Left colon (tissue), 2 donors: ENCODE data around the gene GNAI2. TPM values are rescaled to one million over a fixed set of nuclear protein-coding genes. Genes with fewer than 3 reads are reported as not detected.
A peak's percentile ranks its signal among the peaks of the same experiment; 100 is the strongest.
"Not testable (repeated sequence)": the region's sequence is repeated elsewhere in the genome, so short reads cannot be mapped to it uniquely, and the experiment has no call there.

Source experiments
- ATAC-seq: fragments of 200-7000 bp; cut with Tn5 transposase; one replicate; pipeline ENCODE4 v1.9.1; 2020; ENCODE audit warnings: mild to moderate bottlenecking, moderate library complexity
- DNase-seq, 2 donors: peaks; one replicate each; pipeline ENCODE4 v3.0.0-alpha.2; 2020
- intact Hi-C, 2 donors: fragments of 100-400 bp; cut with DNase I in 1 of 2; cut with micrococcal nuclease in 1 of 2; formaldehyde crosslinking; loops; one replicate each; pipeline versions ENCODE4 v1.11.2 to v1.14.0; 2022; cut with DNase I, micrococcal nuclease
- total RNA-seq, 2 donors: library from RNA; stranded (reverse); fragmentation: NEBNext Ultra II Directional; extraction: Animal tissue kit (Norgen Biotek cat#: 25700); gene quantifications; one replicate each; pipeline ENCODE4 v1.2.1, GENCODE V29; 2021
- donor health status: DM: no; HTN: no; CAD: no.
- donor health status: DM: yes; HTN: yes; CAD: no.

Gene GNAI2
- total RNA-seq, 2 donors from 2014 or later, result 46.1 to 81.3 TPM

GRCh38 chr3:50203113-50203808 lies 32.7 kb upstream of the GNAI2 start:
- DNase-seq (no peak), ATAC-seq (no peak)
- intact Hi-C loops, result no loop called here

- ATAC-seq (no peak), DNase-seq (no peak)
- intact Hi-C loops, result no loop called here
Measured at GRCh38 chr3:50203809-50204803, 31.9 kb upstream of the GNAI2 start.

DNA sequence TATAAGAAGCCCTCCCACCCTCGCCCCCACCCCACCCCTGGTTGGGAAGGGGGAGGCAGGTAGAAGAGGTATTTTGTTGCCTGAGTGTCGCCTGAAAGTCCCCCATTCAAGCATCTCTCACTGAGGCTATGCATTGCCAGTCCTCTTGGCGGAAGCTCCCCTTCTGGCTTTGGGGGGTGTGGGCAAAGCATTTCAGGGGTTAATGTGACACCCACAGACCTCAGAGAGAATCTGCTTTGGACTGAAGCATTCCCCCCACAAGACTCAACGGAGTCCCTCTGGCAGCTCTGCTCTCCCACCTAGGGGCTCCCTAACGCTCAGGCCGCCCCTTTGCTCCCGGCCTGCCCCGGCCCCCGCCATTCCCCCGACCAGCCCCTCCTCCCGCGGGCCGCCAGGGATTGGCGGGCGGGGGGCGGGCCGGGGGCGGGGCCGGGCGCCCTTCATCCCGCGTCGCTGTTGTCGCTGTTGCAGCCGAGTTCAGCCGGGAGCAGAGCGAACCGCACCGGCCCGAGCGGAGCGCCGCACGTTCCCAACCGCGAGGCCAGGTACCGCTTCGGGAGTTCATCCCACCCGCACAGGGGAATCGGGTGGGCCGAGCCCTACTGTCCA lies 31.1 kb upstream of the GNAI2 start, which contains the start of gene SLC38A3:
Gene SLC38A3, plus strand, starts transcription at position 468 of the 609 bp plus-strand sequence. CDS start 8,929 bp downstream, outside the sequence.
- peak in 1 of 2 donors; percentile 12 for DNase-seq
- ATAC-seq, result peak; percentile 62
- intact Hi-C loops, result no loop called here

GRCh38 chr3:50205413-50206276 lies 30.4 kb upstream of the GNAI2 start:
- peak in 1 of 2 donors; percentile 43 for DNase-seq
- peak; percentile 56 for ATAC-seq
- intact Hi-C loops, result no loop called here

DNA sequence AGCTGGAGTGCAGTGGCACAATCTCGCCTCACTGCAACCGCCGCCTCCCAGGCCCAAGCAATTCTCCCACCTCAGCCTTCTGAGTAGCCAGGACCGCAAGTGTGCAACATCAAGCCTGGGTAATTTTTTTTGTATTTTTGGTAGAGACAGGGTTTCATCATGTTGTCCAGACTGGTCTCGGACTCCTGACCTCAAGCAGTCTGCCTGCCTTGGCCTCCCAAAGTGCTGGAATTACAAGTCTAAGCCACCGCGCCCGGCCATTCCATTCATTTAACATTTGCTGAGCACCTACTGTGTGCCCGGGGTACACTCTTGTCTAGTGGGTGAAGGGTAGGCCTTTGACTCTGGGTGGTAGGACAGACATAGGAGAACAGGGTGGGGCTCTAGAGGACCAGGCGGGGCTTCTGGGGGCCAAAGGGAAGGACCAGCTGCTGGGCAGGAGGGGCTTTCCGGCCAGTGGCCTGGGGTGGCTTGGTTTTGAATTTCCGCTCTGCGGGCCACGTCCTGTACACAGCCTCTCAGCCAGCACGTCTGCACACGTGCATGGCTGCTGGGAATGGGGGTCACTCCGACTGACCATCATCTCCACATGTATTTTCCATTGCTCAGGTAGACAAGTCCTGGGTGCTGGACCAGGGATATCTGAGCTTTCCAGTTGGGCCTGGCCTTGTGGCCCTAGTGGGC lies 28.5 kb upstream of the GNAI2 start:
- ATAC-seq, result no peak
- DNase-seq, result no peak
- intact Hi-C loops, result no loop called here

DNA sequence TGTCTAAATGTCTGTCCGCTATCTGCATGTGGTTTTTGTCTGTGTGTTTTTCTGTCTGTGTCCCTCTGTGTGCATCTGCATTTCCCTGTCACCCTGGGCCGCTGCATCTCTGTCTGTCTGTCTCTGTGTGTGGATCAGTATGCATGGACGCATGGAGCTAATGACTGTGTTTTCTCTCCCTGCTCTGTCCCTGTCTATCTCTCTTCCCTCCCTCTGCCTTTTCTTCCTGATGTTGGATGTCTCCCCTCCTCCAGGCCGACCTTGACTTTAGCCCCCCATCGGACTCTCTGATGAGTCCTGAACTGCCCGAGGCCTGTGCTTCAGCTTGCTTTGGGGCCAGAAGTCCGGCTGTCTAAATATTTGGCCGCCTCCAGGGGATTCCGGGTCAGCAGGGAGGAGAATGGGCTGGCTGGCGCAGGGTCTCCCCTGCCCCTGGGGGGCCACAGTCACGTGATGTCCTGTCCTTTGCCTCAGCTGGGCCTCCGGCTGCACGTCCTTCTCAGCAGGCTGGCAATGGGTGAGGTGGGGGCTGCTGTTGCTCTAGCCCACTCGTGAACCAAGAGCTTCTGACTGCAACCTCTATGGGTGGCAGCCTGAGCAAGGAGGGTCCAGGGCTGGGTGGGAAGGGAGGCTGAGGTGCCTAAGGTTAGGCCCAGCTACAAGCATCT lies 27.2 kb upstream of the GNAI2 start:
- no peak for ATAC-seq
- DNase-seq, result no peak
- intact Hi-C loops, result no loop called here

GRCh38 chr3:50210176-50210509 lies 25.9 kb upstream of the GNAI2 start:
- ATAC-seq (no peak), DNase-seq (no peak)
- intact Hi-C loops, result no loop called here

DNA sequence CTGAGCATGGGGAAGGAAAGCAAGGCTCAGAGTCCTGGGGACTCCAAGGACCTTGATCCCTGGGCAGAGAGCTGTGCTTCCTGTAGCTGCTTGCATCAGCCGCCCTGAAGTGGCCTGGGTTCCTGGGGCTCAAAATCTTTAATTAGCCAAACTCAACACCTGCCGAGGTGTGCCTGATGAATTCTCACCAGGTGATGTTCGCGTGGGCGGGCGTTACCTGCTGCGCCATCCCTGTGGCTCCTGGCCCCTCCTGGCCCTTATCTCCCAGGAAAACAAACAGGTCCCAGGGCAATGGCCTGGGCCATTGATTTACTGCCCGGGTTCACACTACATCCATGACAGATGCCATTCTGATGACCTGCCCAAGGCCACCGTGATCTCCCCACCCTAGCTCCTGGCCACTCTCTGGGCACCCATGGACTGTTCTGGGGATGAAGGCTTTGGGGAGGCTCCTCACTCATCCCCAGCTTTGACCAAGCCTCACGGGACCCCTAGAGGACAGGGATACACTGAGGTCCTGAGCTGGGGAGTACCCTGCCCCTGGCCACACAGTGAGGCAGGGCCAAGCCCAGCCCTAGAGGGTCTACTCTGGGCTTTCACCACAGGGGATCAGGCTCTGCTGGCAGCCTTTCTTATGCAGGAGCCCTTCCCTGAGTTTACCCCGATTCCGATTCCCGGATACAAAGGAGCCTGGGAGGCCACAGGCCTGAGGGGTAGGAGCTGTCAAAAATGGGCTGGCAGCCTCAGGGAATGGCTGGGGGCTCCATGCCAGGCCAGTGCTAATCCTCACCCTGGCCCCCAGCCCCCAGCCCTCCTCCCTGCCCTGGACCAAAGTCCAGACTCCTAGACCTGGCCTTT lies 25.3 kb upstream of the GNAI2 start:
- DNase-seq (peak in 1 of 2 donors; percentile 44), ATAC-seq (peak; percentile 72)
- intact Hi-C loops, result no loop called here

DNA sequence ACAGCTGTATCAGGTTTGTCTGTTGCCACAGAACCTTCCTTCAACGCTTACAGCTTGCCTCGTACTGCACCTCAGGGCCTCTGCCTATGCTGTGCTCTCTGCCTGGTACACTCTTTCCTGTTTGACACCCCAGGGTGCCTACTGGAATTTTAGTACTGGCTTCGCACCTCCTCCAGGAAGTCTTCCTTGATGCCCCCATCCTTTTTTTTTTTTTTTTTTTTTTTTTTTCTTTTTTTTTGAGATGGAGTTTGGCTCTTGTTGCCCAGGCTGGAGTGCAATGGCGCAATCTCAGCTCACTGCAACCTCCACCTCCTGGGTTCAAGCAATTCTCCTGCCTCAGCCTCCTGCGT lies 24.7 kb upstream of the GNAI2 start:
- intact Hi-C loops, DNase-seq: not testable (repeated sequence)
- ATAC-seq, result peak; percentile 33

GRCh38 chr3:50211930-50212329 lies 24.1 kb upstream of the GNAI2 start:
- intact Hi-C loops, result no loop called here
- no peak for DNase-seq
- no peak for ATAC-seq

- ATAC-seq (no peak), DNase-seq (no peak)
- intact Hi-C loops, result no loop called here
Measured at GRCh38 chr3:50212502-50212901, 23.5 kb upstream of the GNAI2 start.

GRCh38 chr3:50212971-50213370 lies 23.0 kb upstream of the GNAI2 start:
- DNase-seq (no peak), ATAC-seq (no peak)
- intact Hi-C loops, result no loop called here

DNA sequence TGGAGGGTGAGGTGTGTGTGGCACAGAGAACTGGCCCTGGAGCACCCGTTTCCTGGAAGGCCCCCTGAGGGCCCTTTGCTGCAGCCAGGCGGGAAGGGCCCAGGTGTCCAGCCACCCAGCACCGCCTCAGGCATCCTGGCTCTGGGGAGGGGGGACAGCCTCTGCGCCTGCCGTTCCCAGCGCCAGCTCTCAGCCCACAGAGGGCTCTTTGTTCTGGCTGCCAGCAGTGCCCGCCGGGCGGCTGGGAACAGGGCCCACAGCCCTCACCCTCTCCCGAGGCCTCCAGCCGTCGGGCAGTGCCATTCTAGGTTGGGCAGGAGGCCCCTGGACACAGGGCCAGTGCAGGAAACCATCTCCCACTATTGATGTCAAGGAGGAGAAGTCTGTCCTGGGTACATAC lies 22.6 kb upstream of the GNAI2 start:
- DNase-seq (no peak), ATAC-seq (no peak)
- intact Hi-C loops, result no loop called here

GRCh38 chr3:50214824-50215223 lies 21.2 kb upstream of the GNAI2 start:
- ATAC-seq (no peak), DNase-seq (no peak)
- intact Hi-C loops, result no loop called here

GRCh38 chr3:50215529-50215928 lies 20.5 kb upstream of the GNAI2 start:
- ATAC-seq, result no peak
- intact Hi-C loops, result no loop called here
- DNase-seq, result no peak

DNA sequence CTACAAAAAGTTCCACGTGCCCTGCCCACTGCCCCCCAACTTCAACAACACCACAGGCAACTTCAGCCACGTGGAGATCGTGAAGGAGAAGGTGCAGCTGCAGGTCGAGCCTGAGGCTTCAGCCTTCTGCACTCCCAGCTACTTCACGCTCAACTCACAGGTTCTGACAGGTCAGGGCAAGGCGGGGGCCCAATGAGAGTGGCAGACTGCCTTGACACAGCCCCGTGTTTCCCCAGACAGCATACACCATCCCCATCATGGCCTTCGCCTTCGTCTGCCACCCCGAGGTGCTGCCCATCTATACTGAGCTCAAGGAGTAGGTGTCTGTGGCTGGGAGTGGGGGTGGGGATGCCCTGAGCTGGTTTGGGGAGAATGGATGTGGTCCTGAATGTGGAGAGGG lies 18.3 kb upstream of the GNAI2 start:
- ATAC-seq, result no peak
- DNase-seq, result no peak
- intact Hi-C loops, result no loop called here

- intact Hi-C loops, result no loop called here
- DNase-seq, result no peak
- ATAC-seq, result no peak
Measured at GRCh38 chr3:50218448-50218847, 17.6 kb upstream of the GNAI2 start.
